HG03439 (cell line): Measurements from ENCODE around the gene SCGB1C1.
"Not testable (repeated sequence)": the region's sequence is repeated elsewhere in the genome, so short reads cannot be mapped to it uniquely, and the experiment has no call there.

Source experiments
- ATAC-seq: cut with Tn5 transposase; IDR thresholded peaks from one replicate; pipeline ENCODE4 v1.9.1; 2021; ENCODE audit warnings: mild to moderate bottlenecking, moderate library complexity; ENCODE audit not compliant: unreplicated experiment

The SCGB1C1 gene

GRCh38 chr11:236774-237767, 44.2 kb downstream of the SCGB1C1 start, which contains the start of gene PSMD13:
PSMD13 (plus strand) TSS chr11:236976; CDS start chr11:237050, 74 bp downstream.
- ATAC-seq: peak; percentile 83

DNA sequence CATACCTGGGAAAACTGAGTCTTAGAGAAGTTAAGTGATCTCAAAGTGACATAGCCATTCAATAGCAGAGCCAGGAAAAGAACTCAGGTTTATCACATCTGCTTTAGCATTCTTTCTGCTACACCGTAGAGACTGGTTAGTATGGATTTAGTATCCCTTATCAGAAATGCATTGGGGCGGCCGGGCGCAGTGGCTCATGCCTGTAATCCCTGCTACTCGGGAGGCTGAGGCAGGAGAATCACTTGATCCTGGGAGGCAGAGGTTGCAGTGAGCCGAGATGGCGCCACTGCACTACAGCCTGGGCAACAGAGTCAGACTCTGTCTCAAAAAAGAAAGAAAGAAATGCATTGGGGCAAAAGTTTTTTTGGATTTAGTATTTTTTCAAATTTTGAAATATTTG, 45.5 kb downstream of the SCGB1C1 start:
- ATAC-seq: not testable (repeated sequence)

- no peak for ATAC-seq
These were observed 47.4 kb downstream of the SCGB1C1 start for GRCh38 chr11:240315-240714.

DNA sequence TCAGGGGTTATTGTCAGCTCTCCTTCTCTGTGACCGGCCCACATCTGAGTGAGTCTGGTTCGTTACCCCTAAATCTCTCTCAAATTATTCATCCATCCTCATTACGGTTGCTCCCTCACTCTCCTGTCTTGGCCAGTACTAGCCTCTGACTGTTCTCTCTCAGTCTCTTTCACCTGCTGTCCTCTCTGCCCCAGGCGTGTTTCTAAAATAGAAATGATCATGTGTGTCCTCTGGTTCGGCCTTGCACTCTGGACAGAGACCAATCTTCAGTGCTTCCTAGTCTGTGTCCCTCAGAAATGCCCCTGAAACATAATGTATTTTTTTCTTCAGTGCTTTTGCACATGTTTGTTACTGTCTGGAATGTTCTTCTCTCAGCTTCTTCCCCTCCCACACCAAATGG, 48.8 kb downstream of the SCGB1C1 start:
- no peak for ATAC-seq
